ENCODE results near the gene TMEM134. TPM values are rescaled to one million over a fixed set of nuclear protein-coding genes. Genes with fewer than 3 reads are reported as not detected.

The TMEM134 gene
- total and polyA plus RNA-seq, 2 of the 4 experiments (the other 2 are of a cell fraction) = 12.5 to 55.0 TPM

- TF ChIP-seq MAZ (IDR thresholded peaks at IDR 0.05; ENCODE audit: borderline replicate concordance, low read depth, low read length) = no peak
- TF ChIP-seq RAD21 (IDR thresholded peaks at IDR 0.05; ENCODE audit: low read length) = no peak
- TF ChIP-seq CEBPB (IDR thresholded peaks at IDR 0.05; ENCODE audit: low read depth, low read length) = no peak
- no peak for TF ChIP-seq SMC3 (IDR thresholded peaks at IDR 0.05; ENCODE audit: low read depth, low read length)
- no peak for TF ChIP-seq RCOR1 (IDR thresholded peaks at IDR 0.05; ENCODE audit: insufficient replicate concordance, low read length)
- no peak for TF ChIP-seq MAFK (IDR thresholded peaks at IDR 0.05; ENCODE audit: low read depth, low read length)
- TF ChIP-seq ELK1 (IDR thresholded peaks at IDR 0.05; ENCODE audit: borderline replicate concordance, low read depth, low read length) = no peak
- TF ChIP-seq FOS (IDR thresholded peaks at IDR 0.05; ENCODE audit: low read depth, low read length) = no peak
- no peak for TF ChIP-seq NFE2L2 (IDR thresholded peaks at IDR 0.05; ENCODE audit: low read depth, low read length)
- no peak for TF ChIP-seq RFX5 (IDR thresholded peaks at IDR 0.05; ENCODE audit: low read depth, low read length)
- TF ChIP-seq BHLHE40 (IDR thresholded peaks at IDR 0.05; ENCODE audit: low read depth, low read length) = no peak
- no peak for TF ChIP-seq MXI1 (IDR thresholded peaks at IDR 0.05; ENCODE audit: borderline replicate concordance, low read depth, low read length)
- TF ChIP-seq POLR2A (IDR thresholded peaks at IDR 0.05; ENCODE audit: low read depth, low read length) = no peak
- TF ChIP-seq CHD1 (IDR thresholded peaks at IDR 0.05; ENCODE audit: low read depth, low read length) = no peak
- TF ChIP-seq, protein P1, sequence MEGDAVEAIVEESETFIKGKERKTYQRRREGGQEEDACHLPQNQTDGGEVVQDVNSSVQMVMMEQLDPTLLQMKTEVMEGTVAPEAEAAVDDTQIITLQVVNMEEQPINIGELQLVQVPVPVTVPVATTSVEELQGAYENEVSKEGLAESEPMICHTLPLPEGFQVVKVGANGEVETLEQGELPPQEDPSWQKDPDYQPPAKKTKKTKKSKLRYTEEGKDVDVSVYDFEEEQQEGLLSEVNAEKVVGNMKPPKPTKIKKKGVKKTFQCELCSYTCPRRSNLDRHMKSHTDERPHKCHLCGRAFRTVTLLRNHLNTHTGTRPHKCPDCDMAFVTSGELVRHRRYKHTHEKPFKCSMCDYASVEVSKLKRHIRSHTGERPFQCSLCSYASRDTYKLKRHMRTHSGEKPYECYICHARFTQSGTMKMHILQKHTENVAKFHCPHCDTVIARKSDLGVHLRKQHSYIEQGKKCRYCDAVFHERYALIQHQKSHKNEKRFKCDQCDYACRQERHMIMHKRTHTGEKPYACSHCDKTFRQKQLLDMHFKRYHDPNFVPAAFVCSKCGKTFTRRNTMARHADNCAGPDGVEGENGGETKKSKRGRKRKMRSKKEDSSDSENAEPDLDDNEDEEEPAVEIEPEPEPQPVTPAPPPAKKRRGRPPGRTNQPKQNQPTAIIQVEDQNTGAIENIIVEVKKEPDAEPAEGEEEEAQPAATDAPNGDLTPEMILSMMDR (conservative IDR thresholded peaks at IDR 0.05; ENCODE audit: low read depth, low read length) = no peak
- TF ChIP-seq, protein P2, sequence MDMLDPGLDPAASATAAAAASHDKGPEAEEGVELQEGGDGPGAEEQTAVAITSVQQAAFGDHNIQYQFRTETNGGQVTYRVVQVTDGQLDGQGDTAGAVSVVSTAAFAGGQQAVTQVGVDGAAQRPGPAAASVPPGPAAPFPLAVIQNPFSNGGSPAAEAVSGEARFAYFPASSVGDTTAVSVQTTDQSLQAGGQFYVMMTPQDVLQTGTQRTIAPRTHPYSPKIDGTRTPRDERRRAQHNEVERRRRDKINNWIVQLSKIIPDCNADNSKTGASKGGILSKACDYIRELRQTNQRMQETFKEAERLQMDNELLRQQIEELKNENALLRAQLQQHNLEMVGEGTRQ (IDR thresholded peaks at IDR 0.05; ENCODE audit: low read depth, low read length) = no peak
- no peak overlapping the region for H3K18ac ChIP-seq (ENCODE audit: low read depth, low read length)
- dilution Hi-C loops (cut with HindIII; ENCODE audit: low sequenced_read_pairs, unreplicated experiment) (no loop called here), in situ Hi-C loops (cut with MboI; ENCODE audit: low sequenced_read_pairs) (no loop called here), intact Hi-C loops (cut with micrococcal nuclease) (no loop called here)
- WGBS, 2 experiments (ENCODE audit: extremely low coverage in 2 of 2, insufficient read length in 1 of 2) = 55% methylated on average over 16 of the region's 25 CpGs; no CpG with 5 or more reads in 1 of the 2 experiments
- H4K20me1 ChIP-seq (ENCODE audit: insufficient read depth, low read length) = no peaks in the 10 kb centered on the region
- ATAC-seq (ENCODE audit: low read depth) (no peak), DNase-seq (no peak)
- H4K5ac ChIP-seq (ENCODE audit: low read depth, low read length) = no peak overlapping the region
- no peak overlapping the region for H3K4me2 ChIP-seq (ENCODE audit: low read depth, low read length)
- no peaks in the 10 kb centered on the region for H3K9me1 ChIP-seq (ENCODE audit: insufficient read depth, low read length)
- H3K23ac ChIP-seq (ENCODE audit: low read depth, low read length) = no peak overlapping the region
- H2AFZ ChIP-seq (replicated peaks; ENCODE audit: low read length, poor library complexity) = no peak overlapping the region
- H3K4me1 ChIP-seq (ENCODE audit: control insufficient read depth, insufficient read depth, low read length) = no peaks in the 10 kb centered on the region
- no peak overlapping the region for H2BK120ac ChIP-seq (ENCODE audit: low read depth, low read length)
- no peaks in the 10 kb centered on the region for H3K79me1 ChIP-seq (ENCODE audit: low read depth in 1 of 2, low read length in 2 of 2)
- no peak overlapping the region for H2BK5ac ChIP-seq (ENCODE audit: low read depth, low read length, poor library complexity, severe bottlenecking)
- CTCF ChIA-PET = no interaction called here
- H3K27ac ChIP-seq (ENCODE audit: insufficient read depth, low read length) = no peak overlapping the region
- no peak overlapping the region for H2AK9ac ChIP-seq (replicated peaks; ENCODE audit: low read depth, low read length, poor library complexity)
- no peak overlapping the region for H3K9ac ChIP-seq (ENCODE audit: low read depth, low read length)
- H3K56ac ChIP-seq (ENCODE audit: extremely low read depth, insufficient read depth, low read length) = no peak overlapping the region
- H3K4ac ChIP-seq (ENCODE audit: low read depth, low read length) = no peak overlapping the region
- POLR2A ChIA-PET (ENCODE audit: unreplicated experiment) = no interaction called here
- no TSS peak for BruUV-seq (replicated peaks)
- no peak overlapping the region for H4K8ac ChIP-seq (ENCODE audit: low read depth in 2 of 2, low read length in 2 of 2)
- H3K9me3 ChIP-seq (ENCODE audit: control insufficient read depth, insufficient read depth, low read length) = no peaks in the 10 kb centered on the region
- H2BK15ac ChIP-seq (ENCODE audit: low read depth, low read length) = no peak overlapping the region
- no peak overlapping the region for H3K4me3 ChIP-seq (ENCODE audit: insufficient read depth, low read depth, low read length)
- H3K14ac ChIP-seq (replicated peaks; ENCODE audit: low read depth, low read length) = no peak overlapping the region
- H2BK20ac ChIP-seq (ENCODE audit: low read depth, low read length) = no peak overlapping the region
- H2AK5ac ChIP-seq (ENCODE audit: low read depth, low read length) = no peak overlapping the region
- H3K36me3 ChIP-seq (ENCODE audit: control insufficient read depth, insufficient read depth, low read length) = no peaks in the 10 kb centered on the region
- H4K91ac ChIP-seq (ENCODE audit: insufficient read depth, low read depth, low read length) = no peak overlapping the region
- peaks cover 22% of the 10 kb centered on the region; the same call in 1 of the 2 replicates for H3K27me3 ChIP-seq (ENCODE audit: control insufficient read depth, insufficient read depth, low read length)
Observed at GRCh38 chr11:67456068-67456705, 12.9 kb downstream of the TMEM134 start.

Measured in IMR-90 (cell line).